ENCODE measurements around the gene TENT5C.

TENT5C gene

DNA sequence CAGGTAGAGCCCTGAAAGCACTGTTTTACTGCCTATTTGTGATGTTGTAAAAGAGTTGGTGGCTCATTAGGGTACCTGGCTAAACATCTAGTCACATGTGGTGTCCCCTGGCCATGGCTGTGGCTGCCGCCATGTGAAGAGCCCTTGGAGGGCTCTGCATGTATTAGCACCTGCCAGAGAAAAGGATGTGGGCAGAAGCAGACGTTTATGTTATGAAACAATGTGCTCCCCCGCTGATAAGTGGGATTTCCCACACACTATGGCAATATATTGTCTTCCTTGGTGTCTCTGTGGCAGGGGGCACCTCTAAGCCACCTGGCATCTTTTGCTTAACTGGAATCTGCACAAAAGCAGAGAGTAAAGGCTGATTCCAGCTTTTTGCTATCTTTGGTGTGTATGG is 9.6 kb downstream of the TENT5C start:
- no peak for DNase-seq

DNA sequence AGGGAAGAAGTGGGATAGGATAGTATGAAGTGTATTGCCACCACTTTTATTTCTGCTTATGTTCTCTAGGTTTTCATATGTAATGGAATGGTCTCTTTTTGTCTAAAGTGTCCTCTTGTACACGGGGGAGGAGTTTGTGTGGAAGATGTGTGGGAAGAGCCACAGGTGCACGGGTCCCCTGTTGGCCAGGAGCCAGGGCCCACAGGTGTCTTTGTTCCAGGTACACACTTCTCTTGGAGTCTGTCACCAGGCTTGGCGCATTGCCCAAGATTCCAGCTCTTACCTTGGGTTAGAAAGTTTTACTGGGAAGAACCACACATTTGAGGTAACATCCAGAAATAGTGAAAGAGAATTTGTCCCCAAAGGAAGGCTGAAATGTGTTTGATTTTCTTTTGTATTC is 10.5 kb downstream of the TENT5C start:
- DNase-seq = no peak

DNA sequence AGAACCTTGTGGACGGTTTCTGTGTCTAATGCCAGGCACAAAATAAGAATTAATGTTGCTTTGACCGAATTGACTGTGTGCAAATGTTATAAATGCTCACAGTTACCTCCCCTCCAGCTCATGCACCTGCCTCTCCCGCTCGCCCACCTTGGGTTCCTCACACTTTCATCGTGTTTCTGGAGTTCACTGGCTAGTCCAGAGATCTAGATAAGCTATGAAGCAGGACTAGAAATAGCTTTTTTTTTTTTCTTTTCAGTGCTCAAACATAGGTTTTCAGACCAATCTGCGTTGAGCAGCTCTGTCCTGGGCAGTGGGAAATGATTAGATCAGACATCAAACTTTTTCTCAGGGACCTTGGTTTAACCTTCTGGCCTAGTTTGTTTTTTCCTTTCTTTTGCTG is 11.1 kb downstream of the TENT5C start:
- DNase-seq = no peak

DNA sequence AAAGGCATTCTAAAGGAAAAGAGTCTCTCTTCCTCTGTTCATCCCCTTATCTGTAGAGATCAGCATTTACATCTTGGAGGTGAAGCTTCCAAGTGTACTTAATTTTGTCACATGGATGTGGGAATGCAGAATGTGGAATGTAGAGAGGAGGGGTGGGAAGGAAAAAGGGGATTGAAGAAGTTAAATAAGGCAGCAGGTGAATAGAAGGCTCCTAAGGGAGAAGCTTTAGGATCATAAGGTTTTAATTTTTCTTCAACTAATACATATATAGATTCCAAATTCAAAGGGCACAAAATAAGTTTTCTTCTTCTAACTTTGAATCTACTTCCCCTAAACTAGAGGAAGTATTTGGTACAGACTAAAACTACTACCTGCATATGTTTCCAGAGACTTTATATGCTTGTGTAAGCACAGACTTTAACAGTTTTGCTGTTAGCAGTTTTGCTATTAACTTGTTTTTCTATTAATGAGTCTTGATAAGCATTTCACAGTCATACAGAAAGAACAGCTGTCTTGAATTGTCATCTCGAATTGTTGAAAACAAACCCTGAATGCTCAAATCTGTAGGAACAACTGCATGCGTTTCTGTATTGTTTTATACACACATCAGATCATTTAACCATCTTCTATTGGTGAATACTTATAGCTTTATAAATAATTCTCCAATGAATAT is 12.7 kb downstream of the TENT5C start:
- no peak for DNase-seq

DNA sequence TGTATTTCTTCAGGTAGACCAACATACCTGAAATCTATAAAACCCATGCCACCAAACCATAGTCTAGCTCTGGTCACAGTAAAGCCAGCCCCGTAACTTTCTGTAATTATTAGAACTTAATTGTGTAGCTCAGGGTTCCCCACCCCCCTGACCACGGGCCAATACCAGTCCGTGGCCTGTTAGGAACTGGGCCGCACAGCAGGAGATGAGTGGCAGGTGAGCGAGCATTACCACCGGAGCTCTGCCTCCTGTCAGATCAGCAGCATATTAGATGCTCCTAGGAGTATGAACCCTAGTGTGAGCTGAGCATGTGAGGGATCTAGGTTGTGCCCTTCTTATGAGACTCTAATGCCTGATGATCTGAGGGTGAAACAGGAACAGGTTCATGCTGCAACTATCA is 14.6 kb downstream of the TENT5C start:
- no peak for DNase-seq

DNA sequence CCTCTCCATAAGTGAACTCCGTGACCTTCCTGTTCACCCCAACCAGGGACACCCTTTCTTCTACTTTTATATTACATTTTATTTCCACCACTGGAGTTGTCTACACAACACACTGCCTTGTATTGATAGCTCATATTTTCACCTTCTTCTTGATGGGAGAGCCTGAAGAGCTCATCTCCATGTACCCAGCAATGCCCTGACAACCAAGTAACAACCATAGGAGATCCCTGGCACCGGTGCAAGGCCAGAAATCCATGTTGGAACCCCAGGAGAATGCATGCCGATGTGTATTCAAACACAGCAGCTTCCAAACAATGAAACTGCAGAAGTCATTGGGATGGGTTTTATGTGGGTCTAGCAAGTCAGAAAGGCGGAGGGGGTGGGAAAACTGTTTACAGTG is 15.5 kb downstream of the TENT5C start:
- no peak for DNase-seq

DNA sequence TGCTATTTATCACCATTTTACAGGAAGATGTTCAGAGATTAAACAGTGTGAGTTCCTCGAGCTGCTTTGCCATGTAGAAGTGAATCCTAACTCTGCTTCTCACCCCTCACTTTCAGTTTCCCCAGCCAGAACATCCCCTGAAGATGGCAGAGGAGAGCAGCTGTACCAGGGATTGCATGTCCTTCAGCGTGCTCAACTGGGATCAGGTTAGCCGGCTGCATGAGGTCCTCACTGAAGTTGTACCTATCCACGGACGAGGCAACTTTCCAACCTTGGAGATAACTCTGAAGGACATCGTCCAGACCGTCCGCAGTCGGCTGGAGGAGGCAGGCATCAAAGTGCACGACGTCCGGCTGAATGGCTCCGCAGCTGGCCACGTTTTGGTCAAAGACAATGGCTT is 16.9 kb downstream of the TENT5C start:
- no peak for DNase-seq

DNA sequence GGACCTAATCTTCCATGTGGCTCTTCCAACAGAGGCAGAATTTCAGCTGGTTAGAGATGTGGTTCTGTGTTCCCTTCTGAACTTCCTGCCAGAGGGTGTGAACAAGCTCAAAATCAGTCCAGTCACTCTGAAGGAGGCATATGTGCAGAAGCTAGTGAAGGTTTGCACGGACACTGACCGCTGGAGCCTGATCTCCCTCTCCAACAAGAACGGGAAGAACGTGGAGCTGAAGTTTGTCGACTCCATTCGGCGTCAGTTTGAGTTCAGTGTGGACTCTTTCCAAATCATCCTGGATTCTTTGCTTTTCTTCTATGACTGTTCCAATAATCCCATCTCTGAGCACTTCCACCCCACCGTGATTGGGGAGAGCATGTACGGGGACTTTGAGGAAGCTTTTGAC is 17.3 kb downstream of the TENT5C start:
- no peak for DNase-seq

DNA sequence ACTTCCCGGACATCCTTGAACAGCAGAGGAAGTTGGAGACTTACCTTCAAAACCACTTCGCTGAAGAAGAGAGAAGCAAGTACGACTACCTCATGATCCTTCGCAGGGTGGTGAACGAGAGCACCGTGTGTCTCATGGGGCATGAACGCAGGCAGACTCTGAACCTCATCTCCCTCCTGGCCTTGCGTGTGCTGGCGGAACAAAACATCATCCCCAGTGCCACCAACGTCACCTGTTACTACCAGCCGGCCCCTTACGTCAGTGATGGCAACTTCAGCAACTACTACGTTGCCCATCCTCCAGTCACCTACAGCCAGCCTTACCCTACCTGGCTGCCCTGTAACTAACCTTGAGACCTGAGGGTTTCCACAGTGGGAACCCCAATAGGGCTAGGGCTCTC is 17.9 kb downstream of the TENT5C start:
- no peak for DNase-seq

DNA sequence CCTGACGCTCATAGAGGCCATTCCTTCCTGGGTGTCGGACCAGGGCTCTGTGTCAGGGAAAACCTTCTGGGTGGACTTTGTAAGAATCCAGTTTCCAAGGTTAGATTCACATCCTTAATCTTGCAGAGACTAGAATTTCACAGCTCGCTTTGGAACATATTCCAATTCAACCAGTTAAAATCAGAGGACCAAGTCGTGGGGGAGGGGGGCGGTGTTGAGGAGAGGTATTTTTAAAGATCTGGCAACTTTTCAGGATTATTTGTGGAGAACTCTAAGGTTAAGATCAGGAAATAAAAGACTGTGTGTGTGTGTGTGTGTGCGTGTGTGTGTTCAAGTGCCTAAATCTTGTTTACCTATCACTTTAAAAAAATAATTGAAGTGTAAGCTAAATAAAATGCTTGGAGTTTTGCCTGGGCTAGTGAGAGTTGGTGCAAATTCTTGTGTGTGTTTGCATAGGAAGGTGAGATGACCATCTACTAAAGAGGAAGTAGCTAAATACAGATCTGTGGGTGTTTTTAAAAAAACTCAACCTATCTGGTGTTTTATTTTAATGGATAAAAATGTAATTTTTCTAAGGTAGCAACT is 21.8 kb downstream of the TENT5C start:
- DNase-seq = no peak

DNA sequence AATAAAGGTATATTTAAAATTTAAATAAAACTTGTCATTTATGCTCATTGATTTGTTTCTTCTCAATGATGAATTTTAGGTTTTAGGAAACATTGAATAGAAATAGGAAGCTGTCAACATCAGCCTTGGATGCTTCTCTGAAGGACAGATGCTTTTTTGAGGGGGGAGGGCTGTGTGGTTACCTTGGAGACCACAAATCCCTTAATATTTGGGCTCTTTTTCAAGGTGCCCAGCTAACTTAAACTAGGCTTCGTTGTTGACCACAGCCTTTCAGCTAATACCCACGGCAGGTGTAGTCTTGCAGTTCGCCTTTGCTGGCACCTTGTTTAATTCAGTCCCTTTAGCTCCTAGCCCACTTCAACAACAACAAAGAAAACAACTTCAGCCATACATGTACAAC is 22.5 kb downstream of the TENT5C start:
- no peak for DNase-seq

DNA sequence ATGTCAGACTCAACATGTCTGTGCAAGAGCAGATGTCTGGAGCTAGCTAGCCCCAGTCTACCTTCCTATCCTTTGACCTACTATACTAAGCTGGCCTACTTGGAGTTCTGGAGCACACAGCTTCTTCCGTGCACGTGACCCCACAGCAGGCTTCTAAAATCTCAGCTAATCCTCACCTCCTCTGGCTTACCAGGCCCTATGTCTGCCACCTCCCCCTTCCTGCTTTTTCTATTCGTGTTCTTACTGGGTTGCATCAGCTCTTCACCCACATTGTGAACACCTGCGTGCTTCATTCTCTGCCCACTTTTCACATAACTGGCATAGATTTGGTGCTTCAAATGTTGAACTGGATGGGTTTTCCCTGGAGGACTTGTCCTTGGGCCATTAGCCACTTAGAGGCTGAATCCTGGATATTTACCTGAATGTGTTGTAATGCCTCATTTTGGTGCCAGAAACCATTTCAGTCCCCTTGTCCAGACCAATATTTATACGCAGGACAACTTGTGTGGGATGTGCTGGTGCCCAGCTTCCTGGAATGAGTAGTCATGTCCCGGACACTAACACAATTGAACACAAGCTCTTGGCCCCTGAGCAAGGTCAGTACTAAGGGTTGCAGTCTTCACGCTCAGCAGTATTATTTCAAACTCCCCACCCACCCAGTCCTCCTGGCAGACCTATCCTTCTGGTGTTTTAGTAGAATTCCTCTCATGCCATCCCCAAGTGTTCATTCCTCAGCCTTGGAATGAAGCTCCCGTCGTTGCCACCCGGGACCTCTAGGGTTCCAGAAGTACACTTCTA is 24.0 kb downstream of the TENT5C start:
- no peak for DNase-seq

DNA sequence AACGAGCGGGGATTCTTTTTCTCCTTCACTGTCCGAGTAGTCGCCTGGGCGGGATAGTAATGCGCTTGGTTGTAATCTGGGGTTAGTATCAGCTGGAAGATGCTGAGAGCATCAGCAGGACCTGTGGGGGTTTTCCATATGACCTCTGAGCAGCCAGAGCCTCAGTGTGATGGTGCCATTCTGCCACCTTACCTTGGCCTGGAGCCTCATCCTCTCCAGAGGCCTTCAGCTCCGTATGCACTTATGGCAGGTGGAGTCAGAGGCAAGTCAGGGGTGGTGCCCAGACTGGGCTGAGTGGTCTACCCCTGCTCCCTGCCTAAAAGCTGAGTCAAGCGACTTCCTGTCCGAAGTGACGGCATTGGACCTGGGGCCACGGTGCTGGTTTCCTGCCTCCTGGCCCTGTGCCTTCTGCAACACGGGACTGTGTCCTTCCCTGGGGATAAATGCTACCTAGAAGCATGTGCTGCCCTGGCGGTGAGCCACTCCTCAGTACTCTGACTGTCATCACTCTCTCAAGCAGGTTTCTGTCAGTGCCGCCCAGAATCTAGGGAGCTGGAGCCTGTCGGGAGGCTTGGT is 24.7 kb downstream of the TENT5C start:
- no peak for DNase-seq

DNA sequence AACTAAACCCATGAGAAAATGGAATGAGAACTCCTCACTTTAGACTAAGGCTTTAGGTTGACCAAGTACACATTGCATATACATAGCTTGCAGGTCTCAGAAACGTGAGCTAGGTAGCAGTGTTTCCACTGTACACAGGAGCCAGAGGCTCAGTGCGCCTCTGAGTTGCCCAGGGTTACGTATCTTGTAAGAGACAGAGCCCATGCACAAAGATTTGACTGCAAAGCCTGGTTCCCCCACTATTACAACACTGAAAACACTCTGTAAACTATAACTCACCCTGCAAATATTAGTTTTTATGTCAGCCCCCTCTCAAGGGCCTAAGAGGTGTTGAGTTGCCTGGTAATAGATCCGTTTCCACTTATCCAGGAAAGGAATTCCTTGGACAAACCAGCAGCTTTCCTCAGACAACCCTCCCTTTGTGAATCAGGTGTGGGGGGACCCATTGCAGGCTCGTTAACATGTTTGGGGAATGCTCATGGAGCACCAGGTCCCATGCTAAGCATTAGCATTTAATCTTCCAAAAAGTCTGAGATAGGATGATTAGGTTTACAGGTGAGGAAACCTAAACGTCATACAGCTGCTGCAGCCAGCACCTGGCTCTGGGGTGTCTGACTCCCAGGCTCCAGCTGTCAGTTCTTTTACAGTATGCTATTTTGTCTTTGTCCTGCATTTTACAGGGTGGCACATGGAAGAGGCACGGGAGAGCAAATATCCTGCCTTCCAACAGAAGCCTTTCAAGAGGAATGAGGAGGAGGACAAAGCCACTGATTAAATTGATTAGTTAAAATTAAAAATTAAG is 25.7 kb downstream of the TENT5C start:
- no peak for DNase-seq

DNA sequence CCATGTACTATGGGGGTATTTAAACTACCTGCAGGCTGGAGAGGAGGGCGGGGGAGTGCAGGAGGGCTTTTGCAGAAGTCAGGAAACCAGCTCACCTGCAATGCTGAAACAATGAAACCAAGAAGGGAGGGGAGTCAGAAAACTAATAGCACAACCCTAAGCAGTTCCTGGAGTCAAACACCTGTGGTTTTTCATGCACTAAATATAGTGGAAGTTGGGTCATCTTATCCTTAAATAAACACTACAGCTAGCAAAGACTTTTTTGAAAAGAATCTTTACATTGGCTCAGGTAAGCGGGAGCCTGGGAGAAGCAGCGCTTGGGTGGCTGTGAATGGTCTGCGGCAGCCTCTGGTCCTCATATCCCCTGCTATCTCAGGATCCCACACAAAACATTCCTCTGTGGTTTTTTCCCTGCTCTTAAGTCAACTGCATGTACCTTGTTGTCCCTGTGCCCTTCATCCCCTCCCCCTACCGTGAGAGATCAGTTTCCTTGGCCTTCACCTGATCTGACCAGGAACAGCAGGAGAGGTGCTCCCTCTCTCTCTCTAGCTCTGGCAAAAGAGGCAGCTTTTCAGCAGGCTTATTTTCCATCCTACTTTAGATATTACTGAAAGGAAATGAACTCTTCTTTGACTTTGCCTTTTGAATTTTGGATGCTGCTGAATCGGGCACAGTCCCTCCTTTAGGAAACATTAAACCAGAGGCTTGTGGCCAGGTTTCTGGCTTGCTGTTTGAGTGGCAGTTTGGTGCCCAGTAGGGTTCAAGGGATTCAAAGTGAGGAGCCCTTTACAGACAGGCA is 26.6 kb downstream of the TENT5C start:
- DNase-seq = no peak

DNA sequence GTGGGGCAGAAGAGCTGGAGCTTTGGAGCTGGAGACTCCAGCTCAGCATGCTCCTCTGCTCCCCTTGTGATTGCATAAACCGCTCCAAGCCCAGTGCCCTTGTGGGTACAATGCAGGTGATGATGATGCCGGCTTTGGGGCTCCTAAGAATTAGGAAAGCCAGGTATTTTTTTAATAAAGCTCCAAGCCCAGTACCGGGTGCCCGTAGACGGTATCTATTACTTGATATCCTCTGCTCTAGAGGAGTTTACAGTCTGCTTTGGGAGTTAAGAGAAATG is 27.2 kb downstream of the TENT5C start:
- no peak for DNase-seq

DNA sequence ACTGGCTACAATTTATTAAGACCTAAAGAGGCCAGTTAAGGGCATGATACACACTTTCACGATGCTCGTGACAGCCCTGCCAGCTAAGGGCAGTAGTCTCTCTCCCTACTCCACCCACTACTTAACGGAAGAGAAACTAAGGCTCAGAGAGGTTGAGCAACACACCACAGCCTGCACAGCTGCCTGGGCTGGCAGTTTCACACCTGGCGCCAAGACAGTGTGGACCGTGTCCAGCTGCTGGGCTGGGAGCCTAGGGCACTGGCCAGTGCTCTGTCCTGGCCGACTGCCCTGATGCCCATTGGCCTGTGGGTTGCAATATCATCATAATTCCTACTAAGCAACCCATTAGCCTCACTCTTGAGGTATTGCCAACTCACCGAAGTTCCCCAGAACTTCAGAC is 27.6 kb downstream of the TENT5C start:
- no peak for DNase-seq

DNA sequence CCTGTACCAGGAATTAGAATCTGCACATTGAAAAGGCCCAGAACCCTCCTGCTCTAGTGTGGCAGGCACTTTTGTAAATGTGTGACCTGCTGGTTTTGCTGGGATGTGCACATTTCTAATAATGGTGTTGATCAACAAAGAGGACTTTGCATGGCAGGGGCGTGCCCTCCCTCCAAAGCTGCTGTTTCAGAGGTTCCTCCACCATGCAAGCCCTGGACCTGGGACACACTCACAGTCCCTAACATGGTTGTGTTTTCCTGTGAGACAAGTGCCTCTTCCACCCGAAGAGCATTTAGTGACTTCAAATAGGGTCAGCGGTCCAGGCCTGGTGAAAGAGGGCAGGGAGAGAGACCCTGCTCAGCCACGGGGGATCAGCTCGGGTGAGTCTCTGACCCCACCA is 28.1 kb downstream of the TENT5C start:
- DNase-seq = no peak

DNA sequence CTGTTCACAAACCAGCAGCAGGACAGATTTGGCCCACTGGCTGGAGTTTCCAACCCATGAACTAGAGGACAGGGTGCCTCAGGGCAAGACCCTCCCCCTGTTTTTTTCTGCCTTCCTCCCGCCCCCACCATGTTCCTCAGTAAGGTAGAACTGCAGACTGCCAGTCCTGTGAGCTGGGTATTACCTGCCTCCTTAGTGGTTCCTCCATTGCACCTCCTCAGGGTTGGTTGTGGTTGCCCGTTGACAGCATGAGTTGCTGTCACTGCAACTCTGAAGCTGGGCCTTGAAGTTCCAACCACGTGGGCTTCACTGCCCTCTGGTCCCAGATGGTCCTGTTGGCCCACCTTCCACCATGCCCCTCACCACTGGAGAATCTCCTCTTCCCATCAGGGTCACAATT is 28.8 kb downstream of the TENT5C start:
- DNase-seq = no peak

DNA sequence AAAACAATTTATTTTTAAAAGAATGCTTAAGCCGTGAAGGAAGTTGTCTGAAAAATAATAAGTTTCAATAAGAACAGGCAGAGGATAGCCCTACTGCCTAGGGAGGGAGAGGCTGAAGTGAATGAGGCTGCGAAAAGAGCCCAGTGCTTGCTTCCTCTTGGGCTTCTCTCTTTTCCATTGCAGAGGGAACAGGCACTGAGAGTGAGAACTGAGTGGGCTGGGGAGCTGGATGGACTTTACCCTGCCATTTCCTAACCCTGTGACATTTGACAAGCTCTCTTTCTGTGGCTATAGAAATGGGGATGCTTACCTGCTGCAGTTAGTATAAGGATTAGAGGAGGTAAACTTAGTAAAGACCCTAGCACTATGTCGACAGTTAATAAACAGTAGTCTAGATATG is 30.0 kb downstream of the TENT5C start:
- DNase-seq = no peak

DNA sequence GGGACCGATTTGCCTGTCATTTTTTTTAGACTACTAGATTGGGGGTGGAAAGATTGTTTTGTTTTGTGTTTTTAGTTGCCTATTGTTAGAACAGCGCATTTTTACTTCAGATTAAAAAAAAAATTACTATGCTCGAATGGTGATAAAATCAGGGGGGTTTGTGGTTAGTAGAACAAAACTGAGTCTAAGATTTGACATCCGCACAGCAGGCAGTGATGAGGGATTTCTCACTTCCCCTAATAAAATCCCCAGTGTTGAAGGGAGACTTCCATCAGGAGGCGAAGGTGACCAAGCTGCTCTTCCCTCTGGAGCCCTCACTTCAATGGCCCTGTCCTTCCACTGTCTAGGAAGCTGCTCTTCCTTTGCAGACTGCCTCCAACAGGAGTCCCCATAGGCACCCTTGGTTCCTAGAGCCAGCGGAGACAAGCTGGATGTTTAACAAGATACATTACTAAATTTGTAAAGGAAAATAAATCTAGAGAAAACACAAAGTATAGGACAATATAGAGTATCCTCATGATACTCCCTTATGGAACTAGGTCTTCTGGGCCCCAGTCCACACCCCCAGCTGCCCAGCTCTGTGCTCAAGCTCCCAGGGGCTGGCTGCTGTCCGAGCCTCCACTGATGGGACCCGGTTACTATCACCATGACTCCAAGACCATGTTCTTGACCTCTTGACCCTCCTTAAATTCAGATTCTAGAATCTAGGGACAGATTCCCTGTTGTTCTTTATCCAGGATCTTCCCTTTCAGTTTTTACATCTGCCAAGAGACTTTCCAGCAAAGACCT is 31.0 kb downstream of the TENT5C start:
- DNase-seq = no peak

DNA sequence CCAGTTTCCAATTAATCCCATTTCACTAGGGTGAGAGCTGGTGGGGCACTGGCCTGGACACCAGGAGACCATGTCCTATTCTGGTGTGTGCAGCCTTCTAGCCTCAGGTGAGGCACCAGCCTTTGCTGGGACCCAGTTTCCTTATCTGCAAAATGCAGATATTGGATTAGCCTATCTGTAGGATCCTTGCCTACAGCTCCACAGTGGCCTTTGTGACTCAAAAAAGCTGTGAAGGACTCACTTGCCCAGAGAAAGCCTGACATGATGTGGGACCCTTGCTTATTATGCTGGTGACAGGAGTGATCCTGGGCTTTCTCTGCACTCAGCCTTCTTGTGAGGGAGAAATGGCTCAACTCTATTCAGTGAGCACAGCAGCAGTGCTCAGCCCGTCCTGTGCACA is 32.3 kb downstream of the TENT5C start:
- no peak for DNase-seq
